Transverse colon (tissue), 4 donors: ENCODE results near the gene CD22. TPM values are rescaled to one million over a fixed set of nuclear protein-coding genes. Genes with fewer than 3 reads are reported as not detected.

Experiments
- DNase-seq: peaks from one replicate; pipeline ENCODE4 v3.0.0-alpha.2; 2019
- H3K27ac ChIP-seq, 4 donors: fragments of 200-600 bp; sonication (generic); 2 replicates each; pipeline ENCODE4 v1.5.1; 2016 to 2018; ENCODE audit warnings: inconsistent platforms in 4 of 4
- H3K27me3 ChIP-seq: fragments of 200-600 bp; sonication (generic); 2 replicates; pipeline ENCODE4 v1.5.1; 2017; ENCODE audit warnings: inconsistent platforms
- H3K36me3 ChIP-seq, 4 donors: fragments of 200-600 bp; sonication (generic); 2 replicates each; pipeline ENCODE4 v1.5.1; 2017 to 2019; ENCODE audit warnings: inconsistent platforms in 4 of 4
- H3K4me1 ChIP-seq, 4 donors: fragments of 200-600 bp; sonication (generic); 2 replicates each; pipeline ENCODE4 v1.5.1; 2017 to 2020; ENCODE audit warnings: inconsistent platforms in 4 of 4
- H3K4me3 ChIP-seq, 4 donors: fragments of 200-600 bp; sonication (generic); 1 replicate in 1 of 4; 2 replicates in 3 of 4; pipeline versions ENCODE4 v1.5.1 to v1.6.1; 2017 to 2019; ENCODE audit warnings: inconsistent platforms in 4 of 4
- H3K9me3 ChIP-seq, 2 donors: fragments of 200-600 bp; sonication (generic); 2 replicates each; pipeline ENCODE4 v1.5.1; 2017 to 2019; ENCODE audit warnings: inconsistent platforms in 2 of 2
- CTCF ChIP-seq, 5 experiments: fragments of 200-600 bp in 3 of 5; fragments of 450-650 bp in 2 of 5; sonication (generic) in 3 of 5; IDR thresholded peaks; 1 replicate in 2 of 5; 2 replicates in 3 of 5; pipeline ENCODE4 v1.5.1; 2016 to 2017; ENCODE audit warnings: antibody characterized with exemption in 5 of 5, inconsistent platforms in 3 of 5, mild to moderate bottlenecking in 2 of 5, moderate library complexity in 1 of 5
- EP300 ChIP-seq: sonication (generic); formaldehyde crosslinking; IDR thresholded peaks from one replicate; pipeline ENCODE4 v1.6.1; 2017; ENCODE audit warnings: antibody characterized with exemption, low read depth
- POLR2A ChIP-seq: fragments of 450-650 bp; IDR thresholded peaks from one replicate; pipeline ENCODE4 v1.6.1; 2016; ENCODE audit warnings: antibody characterized with exemption, mild to moderate bottlenecking, moderate library complexity
- POLR2AphosphoS5 ChIP-seq, 3 donors: sonication (generic); formaldehyde crosslinking; IDR thresholded peaks; one replicate each; pipeline ENCODE4 v1.6.1; 2016; ENCODE audit warnings: antibody characterized with exemption in 3 of 3
- WGBS, 2 donors: methylation state at CpG; one replicate each; pipeline ENCODE4 v1.1.5; 2018; ENCODE audit warnings: low coverage in 1 of 2; 5-methylcytosine and 5-hydroxymethylcytosine counted together
- in situ Hi-C, 4 donors: fragments of 200-750 bp; cut with MboI; loops; one replicate each; pipeline versions ENCODE4 v1.15.0 to v1.15.1; 2017; ENCODE audit warnings: low sequenced_read_pairs in 3 of 4, low pct_ligation_motif_present in 1 of 4, low pct_unique_long_range_greater_than_20kb in 1 of 4
- intact Hi-C: fragments of 100-400 bp; cut with DNase I; formaldehyde crosslinking; loops from one replicate; pipeline ENCODE4 v1.15.1; 2023; ENCODE audit warnings: low total_unique reads
- total RNA-seq, 4 donors: library from RNA; depleted of rRNA; stranded (reverse); fragments of >200 nt; gene quantifications; one replicate each; pipeline ENCODE4 v1.1.0, GENCODE V29; 2016

The CD22 gene
- total RNA-seq, 4 donors from 2014 or later = 4.4 to 27.7 (median 21.1) TPM; not detected in 1

DNA sequence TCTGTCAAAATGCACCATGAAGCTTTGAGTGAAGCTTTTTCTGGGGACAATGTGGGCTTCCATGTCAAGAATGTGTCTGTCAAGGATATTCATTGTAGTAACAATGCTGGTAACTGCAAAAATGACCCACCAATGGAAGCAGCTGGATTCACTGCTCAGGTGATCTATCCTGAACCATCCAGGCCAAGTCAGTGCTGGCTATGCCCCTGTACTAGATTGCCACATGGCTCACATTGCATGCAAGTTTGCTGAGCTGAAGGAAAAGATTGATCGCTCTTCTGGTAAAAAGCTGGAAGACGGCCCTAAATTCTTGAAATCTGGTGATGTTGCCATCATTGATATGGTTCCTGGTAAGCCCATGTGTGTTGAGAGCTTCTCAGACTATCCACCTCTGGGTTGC lies 54.5 kb downstream of the CD22 start:
- Histone ChIP-seq H3K4me3 (no peak overlapping the region), H3K36me3 (no peaks in the 10 kb centered on the region), H3K9me3 (peaks cover 10 to 11% of the 10 kb centered on the region in 2 donors), H3K4me1 (peaks cover 0 to 8% (median 2%) of the 10 kb centered on the region in 4 donors), H3K27me3 (no peaks in the 10 kb centered on the region), H3K27ac (no peak overlapping the region)
- DNase-seq = no peak
- TF ChIP-seq CTCF (IDR thresholded peaks at IDR 0.05) (no peak), POLR2A (no peak), POLR2AphosphoS5 (IDR thresholded peaks at IDR 0.05) (no peak), EP300 (no peak)
- intact Hi-C loops (no loop called here), in situ Hi-C loops (no loop called here)
- WGBS, 2 donors = 92% methylated on average over 2 of the region's 2 CpGs; no CpG with 5 or more reads in 1 of the 2 donors

GRCh38 chr19:35388277-35389054 lies 59.5 kb downstream of the CD22 start:
- H3K9me3 ChIP-seq = peaks cover 10 to 11% of the 10 kb centered on the region in 2 donors
- no peaks in the 10 kb centered on the region for H3K4me1 ChIP-seq
- in situ Hi-C loops (no loop called here), intact Hi-C loops (no loop called here)
- no peak overlapping the region for H3K27ac ChIP-seq
- no peak for TF ChIP-seq POLR2A
- no peak for TF ChIP-seq CTCF (IDR thresholded peaks at IDR 0.05)
- TF ChIP-seq POLR2AphosphoS5 (IDR thresholded peaks at IDR 0.05) = no peak
- TF ChIP-seq EP300 = no peak
- 85 to 91% methylated on average over 5 to 6 of the region's 6 CpGs for WGBS, 2 donors
- H3K36me3 ChIP-seq = no peaks in the 10 kb centered on the region
- DNase-seq = no peak
- no peak overlapping the region for H3K4me3 ChIP-seq
- H3K27me3 ChIP-seq = no peaks in the 10 kb centered on the region

GRCh38 chr19:35389192-35389861 lies 60.3 kb downstream of the CD22 start:
- Histone ChIP-seq H3K27me3 (no peaks in the 10 kb centered on the region), H3K9me3 (peaks cover 10 to 11% of the 10 kb centered on the region in 2 donors), H3K36me3 (no peaks in the 10 kb centered on the region), H3K27ac (no peak overlapping the region), H3K4me1 (no peaks in the 10 kb centered on the region), H3K4me3 (no peak overlapping the region)
- intact Hi-C loops = no loop called here
- no peak for DNase-seq
- WGBS, 2 donors = 56% methylated on average over 6 of the region's 6 CpGs; no CpG with 5 or more reads in 1 of the 2 donors
- TF ChIP-seq EP300 = no peak
- no peak for TF ChIP-seq CTCF (IDR thresholded peaks at IDR 0.05)
- TF ChIP-seq POLR2AphosphoS5 (IDR thresholded peaks at IDR 0.05) = no peak
- TF ChIP-seq POLR2A = no peak
- in situ Hi-C loops = no loop called here
